K562 (cell line): Measurements from ENCODE around the gene SNCG.

Experiments
- ZNF592 ChIP-seq: fragments of 450-650 bp; IDR thresholded peaks from 2 replicates; pipeline ENCODE4 v1.6.1; 2017; ENCODE audit warnings: antibody characterized with exemption, mild to moderate bottlenecking
- ZNF77 ChIP-seq: fragments of 250-450 bp; sonication (Bioruptor Pico); IDR thresholded peaks from 2 replicates; pipeline ENCODE4 v1.5.0; 2020

GRCh38 chr10:86968271-86968993, 10.0 kb downstream of the SNCG start, which contains the start of gene ADIRF:
- TF ChIP-seq ZNF77 (CRISPR knock-in tag) (no peak), ZNF592 (no peak)
